HL-60/S4 (cell line): ENCODE data around the gene EFCAB9.

ENCODE experiments used
- in situ Hi-C: fragments of 300-500 bp; cut with MboI; formaldehyde crosslinking; loops from 2 replicates; pipeline ENCODE4 v1.14.3; 2022; ENCODE audit warnings: low sequenced_read_pairs

Gene EFCAB9

GRCh38 chr5:172165465-172165864, 28.5 kb upstream of the EFCAB9 start:
- in situ Hi-C loops = no loop called here

GRCh38 chr5:172166030-172166826, 27.7 kb upstream of the EFCAB9 start:
- in situ Hi-C loops = no loop called here

GRCh38 chr5:172167895-172168294, 26.1 kb upstream of the EFCAB9 start:
- in situ Hi-C loops = no loop called here

GRCh38 chr5:172168311-172168710, 25.7 kb upstream of the EFCAB9 start:
- in situ Hi-C loops = no loop called here

GRCh38 chr5:172169216-172169615, 24.8 kb upstream of the EFCAB9 start:
- in situ Hi-C loops = no loop called here

- in situ Hi-C loops = no loop called here
These were observed 23.7 kb upstream of the EFCAB9 start for GRCh38 chr5:172170251-172170701.

- in situ Hi-C loops = no loop called here
These were observed 22.9 kb upstream of the EFCAB9 start for GRCh38 chr5:172171118-172171517.

- in situ Hi-C loops = no loop called here
These were observed 20.9 kb upstream of the EFCAB9 start for GRCh38 chr5:172172912-172173563.

- in situ Hi-C loops = no loop called here
These were observed 20.3 kb upstream of the EFCAB9 start for GRCh38 chr5:172173564-172174153.

- in situ Hi-C loops = loop anchor here (5.0 kb wide), 1 partner anchor 63 kb away; no protein-coding TSS in a partner anchor
These were observed 18.7 kb upstream of the EFCAB9 start for GRCh38 chr5:172175263-172175719.

- in situ Hi-C loops = loop anchor here (5.0 kb wide), 1 partner anchor 65 kb away; no protein-coding TSS in a partner anchor
These were observed 16.8 kb upstream of the EFCAB9 start for GRCh38 chr5:172177176-172177575.

- in situ Hi-C loops = loop anchor here (5.0 kb wide), 1 partner anchor 66 kb away; no protein-coding TSS in a partner anchor
These were observed 15.5 kb upstream of the EFCAB9 start for GRCh38 chr5:172178301-172178987.

GRCh38 chr5:172178991-172179989, 14.7 kb upstream of the EFCAB9 start:
- in situ Hi-C loops = loop anchor here (5.0 kb wide), 1 partner anchor 67 kb away; no protein-coding TSS in a partner anchor

- in situ Hi-C loops = no loop called here
These were observed 13.0 kb upstream of the EFCAB9 start for GRCh38 chr5:172180936-172181335.

GRCh38 chr5:172182291-172182690, 11.7 kb upstream of the EFCAB9 start:
- in situ Hi-C loops = no loop called here

GRCh38 chr5:172183881-172184280, 10.1 kb upstream of the EFCAB9 start:
- in situ Hi-C loops = no loop called here

GRCh38 chr5:172185096-172185461, 8.9 kb upstream of the EFCAB9 start:
- in situ Hi-C loops = no loop called here

- in situ Hi-C loops = no loop called here
These were observed 7.8 kb upstream of the EFCAB9 start for GRCh38 chr5:172186114-172186695.
